GM19463 (cell line): Measurements from ENCODE around the gene PCBP3.
"Not testable (repeated sequence)": the region's sequence is repeated elsewhere in the genome, so short reads cannot be mapped to it uniquely, and the experiment has no call there.

Source experiments
- ATAC-seq: cut with Tn5 transposase; IDR thresholded peaks from one replicate; pipeline ENCODE4 v1.9.1; 2021; ENCODE audit warnings: mild to moderate bottlenecking, moderate library complexity; ENCODE audit not compliant: unreplicated experiment

PCBP3 gene

GRCh38 chr21:45669382-45669781, 25.9 kb downstream of the PCBP3 start:
- ATAC-seq, result no peak

GRCh38 chr21:45670731-45671130, 27.2 kb downstream of the PCBP3 start:
- ATAC-seq, result no peak

- ATAC-seq, result not testable (repeated sequence)
These were observed 35.3 kb downstream of the PCBP3 start for GRCh38 chr21:45678790-45679189.

- no peak for ATAC-seq
These were observed 36.7 kb downstream of the PCBP3 start for GRCh38 chr21:45680215-45680614.

- no peak for ATAC-seq
These were observed 51.6 kb downstream of the PCBP3 start for GRCh38 chr21:45695086-45695485.

GRCh38 chr21:45698493-45699184, 55.1 kb downstream of the PCBP3 start:
- ATAC-seq, result no peak

- no peak for ATAC-seq
These were observed 55.9 kb downstream of the PCBP3 start for GRCh38 chr21:45699251-45699942.

- no peak for ATAC-seq
These were observed 56.4 kb downstream of the PCBP3 start for GRCh38 chr21:45699966-45700365.

- ATAC-seq, result no peak
These were observed 56.9 kb downstream of the PCBP3 start for GRCh38 chr21:45700461-45700860.

GRCh38 chr21:45704311-45705108, 61.0 kb downstream of the PCBP3 start:
- no peak for ATAC-seq

GRCh38 chr21:45706299-45706698, 62.8 kb downstream of the PCBP3 start:
- no peak for ATAC-seq

GRCh38 chr21:45709173-45709572, 65.6 kb downstream of the PCBP3 start:
- no peak for ATAC-seq

- no peak for ATAC-seq
These were observed 66.3 kb downstream of the PCBP3 start for GRCh38 chr21:45709696-45710268.

- not testable (repeated sequence) for ATAC-seq
These were observed 66.8 kb downstream of the PCBP3 start for GRCh38 chr21:45710306-45710705.

GRCh38 chr21:45713613-45714012, 70.1 kb downstream of the PCBP3 start:
- no peak for ATAC-seq

- ATAC-seq, result no peak
These were observed 71.9 kb downstream of the PCBP3 start for GRCh38 chr21:45715441-45715840.

- ATAC-seq, result no peak
These were observed 74.9 kb downstream of the PCBP3 start for GRCh38 chr21:45718413-45718812.

- ATAC-seq, result no peak
These were observed 75.8 kb downstream of the PCBP3 start for GRCh38 chr21:45719177-45719802.

- not testable (repeated sequence) for ATAC-seq
These were observed 76.7 kb downstream of the PCBP3 start for GRCh38 chr21:45720204-45720603.

GRCh38 chr21:45721671-45722070, 78.1 kb downstream of the PCBP3 start:
- ATAC-seq, result no peak
